HepG2 (cell line): Measurements from ENCODE around the gene ABCC3. TPM values are rescaled to one million over a fixed set of nuclear protein-coding genes. Genes with fewer than 3 reads are reported as not detected.

Source experiments
- ATAC-seq: fragments of 200-7000 bp; cut with Tn5 transposase; 3 replicates; pipeline ENCODE4 v1.9.1; 2020; ENCODE audit warnings: mild to moderate bottlenecking, moderate library complexity
- BruUV-seq: library from RNA; stranded (reverse); fragments of 400-500 nt; replicated peaks from 2 replicates; lab custom pipeline; 2021; lab: Mats Ljungman, UMichigan
- CTCF ChIA-PET: fragments of 300-600 bp; formaldehyde crosslinking; extraction: SDS; loops from one replicate; lab custom pipeline; 2021; ENCODE audit warnings: low total read pairs, inconsistent platforms, low intra/inter-chr PET ratio; lab: Yijun Ruan, JAX
- POLR2A ChIA-PET: fragments of 350-600 bp; sonication (Branson Sonifier 250); formaldehyde crosslinking; loops from one replicate; lab custom pipeline; 2020; ENCODE audit warnings: antibody characterized with exemption, inconsistent platforms; lab: Yijun Ruan, JAX
- DNase-seq: peaks from one replicate; pipeline ENCODE4 v3.0.0-alpha.2; 2015; ENCODE audit warnings: low spot score
- FAIRE-seq: peaks from 3 replicates; lab custom pipeline; 2011; peaks lifted over from hg19 to GRCh38; lab: Jason Lieb, UNC
- H2AFZ ChIP-seq: one replicate; pipeline ENCODE4 v1.6.1; 2011; ENCODE audit warnings: low read length, inconsistent platforms
- H3K27ac ChIP-seq: fragments of 300-600 bp; 3 replicates; pipeline ENCODE4 v1.8.0; 2011; ENCODE audit warnings: mixed run types, mild to moderate bottlenecking, mixed read lengths, low read length, inconsistent platforms; ENCODE audit not compliant: insufficient read depth; ENCODE audit errors: extremely low read length
- H3K27me3 ChIP-seq, 2 experiments: fragments of 200-600 bp in 1 of 2; 2 replicates in 1 of 2; 3 replicates in 1 of 2; pipeline versions ENCODE4 v1.6.0 to v1.8.0; 2011; ENCODE audit warnings: low read length in 2 of 2, mild to moderate bottlenecking in 2 of 2, moderate library complexity in 2 of 2, inconsistent platforms in 1 of 2; ENCODE audit not compliant: insufficient read depth in 2 of 2, control insufficient read depth in 1 of 2
- H3K36me3 ChIP-seq, 2 experiments: fragments of 200-600 bp in 1 of 2; replicated peaks in 1 of 2; 2 replicates in 1 of 2; 3 replicates in 1 of 2; pipeline versions ENCODE4 v1.5.1 to v1.8.0; 2011; ENCODE audit warnings: low read length in 2 of 2, inconsistent platforms in 1 of 2; ENCODE audit not compliant: insufficient read depth in 2 of 2, control insufficient read depth in 1 of 2
- H3K4me1 ChIP-seq: 2 replicates; pipeline ENCODE4 v1.5.1; 2012; ENCODE audit warnings: low read length, inconsistent platforms; ENCODE audit not compliant: insufficient read depth
- H3K4me2 ChIP-seq: 2 replicates; pipeline ENCODE4 v1.6.0; 2011; ENCODE audit warnings: low read depth, low read length, inconsistent platforms
- H3K4me3 ChIP-seq, 3 experiments: fragments of 200-600 bp in 1 of 3; sonication (generic), shearing (Covaris generic) in 1 of 3; replicated peaks in 1 of 3; 2 replicates each; pipeline ENCODE4 v1.5.1; 2011 to 2016; ENCODE audit warnings: low read length in 3 of 3, inconsistent platforms in 2 of 3, low read depth in 2 of 3, mild to moderate bottlenecking in 2 of 3, control low read depth in 1 of 3, mixed read lengths in 1 of 3; ENCODE audit not compliant: insufficient read depth in 1 of 3
- H3K79me2 ChIP-seq: one replicate; pipeline ENCODE4 v1.6.1; 2011; ENCODE audit warnings: low read length, inconsistent platforms; ENCODE audit not compliant: insufficient read depth
- H3K9ac ChIP-seq: 2 replicates; pipeline ENCODE4 v1.6.0; 2011; ENCODE audit warnings: mild to moderate bottlenecking, low read depth, low read length, inconsistent platforms; ENCODE audit not compliant: insufficient read depth
- H3K9me3 ChIP-seq: 2 replicates; pipeline ENCODE4 v1.5.1; 2012; ENCODE audit warnings: mild to moderate bottlenecking, low read length
- H4K20me1 ChIP-seq: 2 replicates; pipeline ENCODE4 v1.6.0; 2011; ENCODE audit warnings: inconsistent platforms, mild to moderate bottlenecking, low read length, moderate library complexity; ENCODE audit not compliant: insufficient read depth
- CCAR2 ChIP-seq: fragments of 200-400 bp; formaldehyde crosslinking; optimal IDR thresholded peaks from 2 replicates; pipeline ENCODE3; 2018; ENCODE audit warnings: low read depth, mild to moderate bottlenecking, low read length, moderate library complexity
- CEBPG ChIP-seq: IDR thresholded peaks from 2 replicates; pipeline ENCODE4 v1.6.1; 2016
- PHF5A ChIP-seq: IDR thresholded peaks from one replicate; pipeline ENCODE4 v1.6.1; 2018; ENCODE audit warnings: low read depth, missing genetic modification reagents; ENCODE audit not compliant: unreplicated experiment
- PHF8 ChIP-seq: sonication (generic); formaldehyde crosslinking; IDR thresholded peaks from 2 replicates; pipeline ENCODE4 v1.5.0; 2020; ENCODE audit warnings: missing genetic modification reagents
- PITX1 ChIP-seq: sonication (generic); formaldehyde crosslinking; IDR thresholded peaks from 2 replicates; pipeline ENCODE4 v1.5.1; 2020; ENCODE audit warnings: mild to moderate bottlenecking, missing genetic modification reagents
- SAP130 ChIP-seq: IDR thresholded peaks from 2 replicates; pipeline ENCODE4 v1.6.1; 2016; ENCODE audit warnings: low read depth
- ZNF33B ChIP-seq: sonication (generic); formaldehyde crosslinking; IDR thresholded peaks from 2 replicates; pipeline ENCODE4 v1.5.1; 2020; ENCODE audit warnings: mild to moderate bottlenecking, missing genetic modification reagents
- ZNF430 ChIP-seq: sonication (generic); formaldehyde crosslinking; IDR thresholded peaks from 2 replicates; pipeline ENCODE4 v1.9.0; 2021; ENCODE audit warnings: mild to moderate bottlenecking, missing genetic modification reagents
- ZNF441 ChIP-seq: sonication (generic); formaldehyde crosslinking; IDR thresholded peaks from 2 replicates; pipeline ENCODE4 v1.7.0; 2021; ENCODE audit warnings: missing genetic modification reagents, borderline replicate concordance
- ZNF547 ChIP-seq: sonication (generic); formaldehyde crosslinking; IDR thresholded peaks from 2 replicates; pipeline ENCODE4 v1.5.1; 2020; ENCODE audit warnings: mild to moderate bottlenecking, missing genetic modification reagents
- WGBS: methylation state at CpG from one replicate; pipeline ENCODE4 v1.1.6; 2017; ENCODE audit warnings: low lambda C conversion rate; 5-methylcytosine and 5-hydroxymethylcytosine counted together
- in situ Hi-C: cut with HindIII; loops from 2 replicates; pipeline ENCODE4 v1.10.0; 2017; ENCODE audit warnings: low pct_unique_long_range_greater_than_20kb; ENCODE audit not compliant: extremely low pct_ligation_motif_present
- intact Hi-C: fragments of 100-400 bp; cut with micrococcal nuclease; formaldehyde crosslinking; loops from one replicate; pipeline ENCODE4 v1.10.0; 2022; ENCODE audit not compliant: unreplicated experiment
- polyA plus RNA-seq, 8 experiments: library from polyadenylated mRNA; depleted of rRNA in 3 of 8; stranded (reverse) in 7 of 8; unstranded in 1 of 8; fragments of >200 nt; fragmentation: Illumina TruSeq in 4 of 8; extraction: Trizol in 4 of 8; gene quantifications; 2 replicates each; pipeline versions ENCODE4 v1.2.1 to v1.2.3, GENCODE V29; 2011 to 2016; ENCODE audit warnings: low read depth in 4 of 8, missing spikeins in 1 of 8, mixed read lengths in 1 of 8; ENCODE audit not compliant: insufficient read depth in 1 of 8
- total RNA-seq, 5 experiments: library from RNA; depleted of rRNA; stranded (reverse); fragments of >200 nt; fragmentation: Illumina TruSeq; extraction: Trizol; gene quantifications; 2 replicates each; pipeline ENCODE4 v1.2.3, GENCODE V29; 2016; ENCODE audit warnings: low read depth in 1 of 5
- TF ChIP-seq, protein P1 (sequence below): sonication (generic); formaldehyde crosslinking; IDR thresholded peaks from 2 replicates; pipeline ENCODE4 v1.9.0; 2021; ENCODE audit warnings: missing genetic modification reagents, borderline replicate concordance
- TF ChIP-seq, protein P2 (sequence below): sonication (generic); formaldehyde crosslinking; IDR thresholded peaks from 2 replicates; pipeline ENCODE4 v1.4.0; 2020; ENCODE audit warnings: missing genetic modification reagents
- TF ChIP-seq, protein P3 (sequence below): sonication (generic); formaldehyde crosslinking; IDR thresholded peaks from 2 replicates; pipeline ENCODE4 v1.8.0; 2022; ENCODE audit warnings: mild to moderate bottlenecking, missing genetic modification reagents; ENCODE audit not compliant: insufficient replicate concordance

ABCC3 gene
- total and polyA plus RNA-seq, 2 of the 13 experiments (the other 11 are each of a cell fraction or from before 2014, with no cell fraction given) = 25.2 to 50.7 TPM

DNA sequence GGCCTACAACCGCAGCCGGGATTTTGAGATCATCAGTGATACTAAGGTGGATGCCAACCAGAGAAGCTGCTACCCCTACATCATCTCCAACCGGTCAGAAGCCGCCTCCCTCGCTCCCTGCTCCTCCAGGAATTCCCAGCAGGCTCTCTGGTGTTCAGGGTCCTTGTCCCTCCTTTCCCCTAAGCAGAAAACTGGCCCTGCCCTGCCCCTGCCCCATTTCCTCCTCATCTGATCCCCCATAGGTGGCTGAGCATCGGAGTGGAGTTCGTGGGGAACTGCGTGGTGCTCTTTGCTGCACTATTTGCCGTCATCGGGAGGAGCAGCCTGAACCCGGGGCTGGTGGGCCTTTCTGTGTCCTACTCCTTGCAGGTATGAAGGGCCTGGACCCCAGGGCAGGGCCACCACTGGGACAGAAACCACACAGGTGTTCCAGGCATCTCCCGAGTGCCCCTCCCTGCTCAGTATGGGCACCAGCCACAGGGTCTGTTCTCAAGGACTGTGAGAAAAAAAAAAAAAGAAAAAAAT, 43.2 kb downstream of the ABCC3 start (continued):
- no peak for TF ChIP-seq PHF5A
- no peak for TF ChIP-seq ZNF33B (CRISPR knock-in tag)
- TF ChIP-seq ZNF430 (CRISPR knock-in tag) = no peak
- TF ChIP-seq ZNF547 (CRISPR knock-in tag) = no peak
- no peak for TF ChIP-seq CCAR2
- TF ChIP-seq CEBPG = no peak
- no peak for TF ChIP-seq PITX1 (CRISPR knock-in tag)

DNA sequence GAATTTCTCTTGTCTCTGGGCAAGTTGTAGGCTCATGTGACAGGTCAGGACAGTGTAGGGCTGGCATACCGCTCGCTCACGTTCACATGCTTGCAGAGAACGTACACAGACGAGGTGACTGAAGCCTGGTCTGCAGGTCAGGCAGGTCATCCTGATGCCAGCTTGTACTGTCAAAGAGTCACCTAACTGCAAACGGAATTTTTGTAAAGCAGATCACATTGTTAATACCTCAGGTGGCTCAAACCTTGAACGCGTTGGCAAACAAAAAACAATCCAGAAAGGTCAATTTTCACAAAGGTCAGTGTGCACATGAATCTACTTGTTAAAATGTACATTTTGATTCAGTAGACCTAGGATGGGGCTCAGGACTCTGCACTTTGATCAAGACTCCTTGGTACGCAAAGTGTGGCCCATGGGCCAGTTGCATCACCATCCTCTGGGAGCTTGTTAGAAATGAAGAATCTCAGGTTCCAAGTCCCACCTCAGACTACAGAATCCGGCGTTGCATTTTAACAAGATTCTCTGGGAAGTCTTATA, 44.4 kb downstream of the ABCC3 start:
- POLR2A ChIA-PET = interaction anchor here (0.9 to 21.3 kb wide), 9 partner anchors 8 to 46 kb away, joined by 3 to 839 read pairs (median 5); partner anchors contain the start of gene ABCC3
- 21% methylated on average over 11 of the region's 11 CpGs for WGBS
- in situ Hi-C loops = no loop called here
- Histone ChIP-seq H3K4me2 (peak overlapping the region; percentile 40), H3K4me1 (peaks cover 69% of the 10 kb centered on the region), H3K4me3 (no peak overlapping the region), H3K27me3 (no peaks in the 10 kb centered on the region), H3K9ac (0 out of 2 replicates have a peak overlapping the region, but pooled peaks have one; percentile 9), H3K27ac (peak overlapping the region; percentile 26), H3K79me2 (no peaks in the 10 kb centered on the region), H3K9me3 (no peaks in the 10 kb centered on the region), H3K36me3 (no peaks in the 10 kb centered on the region), H2AFZ (no peak overlapping the region), H4K20me1 (no peaks in the 10 kb centered on the region)
- peak; percentile 91 for FAIRE-seq
- no TSS peak for BruUV-seq
- peak; percentile 75 for ATAC-seq
- CTCF ChIA-PET = no interaction called here
- intact Hi-C loops = loop anchor here (2.0 kb wide), 1 partner anchor 18 kb away; no protein-coding TSS in a partner anchor
- peak; percentile 83 for DNase-seq
- TF ChIP-seq, protein P1, sequence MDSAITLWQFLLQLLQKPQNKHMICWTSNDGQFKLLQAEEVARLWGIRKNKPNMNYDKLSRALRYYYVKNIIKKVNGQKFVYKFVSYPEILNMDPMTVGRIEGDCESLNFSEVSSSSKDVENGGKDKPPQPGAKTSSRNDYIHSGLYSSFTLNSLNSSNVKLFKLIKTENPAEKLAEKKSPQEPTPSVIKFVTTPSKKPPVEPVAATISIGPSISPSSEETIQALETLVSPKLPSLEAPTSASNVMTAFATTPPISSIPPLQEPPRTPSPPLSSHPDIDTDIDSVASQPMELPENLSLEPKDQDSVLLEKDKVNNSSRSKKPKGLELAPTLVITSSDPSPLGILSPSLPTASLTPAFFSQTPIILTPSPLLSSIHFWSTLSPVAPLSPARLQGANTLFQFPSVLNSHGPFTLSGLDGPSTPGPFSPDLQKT (CRISPR knock-in tag) = no peak
- TF ChIP-seq, protein P2, sequence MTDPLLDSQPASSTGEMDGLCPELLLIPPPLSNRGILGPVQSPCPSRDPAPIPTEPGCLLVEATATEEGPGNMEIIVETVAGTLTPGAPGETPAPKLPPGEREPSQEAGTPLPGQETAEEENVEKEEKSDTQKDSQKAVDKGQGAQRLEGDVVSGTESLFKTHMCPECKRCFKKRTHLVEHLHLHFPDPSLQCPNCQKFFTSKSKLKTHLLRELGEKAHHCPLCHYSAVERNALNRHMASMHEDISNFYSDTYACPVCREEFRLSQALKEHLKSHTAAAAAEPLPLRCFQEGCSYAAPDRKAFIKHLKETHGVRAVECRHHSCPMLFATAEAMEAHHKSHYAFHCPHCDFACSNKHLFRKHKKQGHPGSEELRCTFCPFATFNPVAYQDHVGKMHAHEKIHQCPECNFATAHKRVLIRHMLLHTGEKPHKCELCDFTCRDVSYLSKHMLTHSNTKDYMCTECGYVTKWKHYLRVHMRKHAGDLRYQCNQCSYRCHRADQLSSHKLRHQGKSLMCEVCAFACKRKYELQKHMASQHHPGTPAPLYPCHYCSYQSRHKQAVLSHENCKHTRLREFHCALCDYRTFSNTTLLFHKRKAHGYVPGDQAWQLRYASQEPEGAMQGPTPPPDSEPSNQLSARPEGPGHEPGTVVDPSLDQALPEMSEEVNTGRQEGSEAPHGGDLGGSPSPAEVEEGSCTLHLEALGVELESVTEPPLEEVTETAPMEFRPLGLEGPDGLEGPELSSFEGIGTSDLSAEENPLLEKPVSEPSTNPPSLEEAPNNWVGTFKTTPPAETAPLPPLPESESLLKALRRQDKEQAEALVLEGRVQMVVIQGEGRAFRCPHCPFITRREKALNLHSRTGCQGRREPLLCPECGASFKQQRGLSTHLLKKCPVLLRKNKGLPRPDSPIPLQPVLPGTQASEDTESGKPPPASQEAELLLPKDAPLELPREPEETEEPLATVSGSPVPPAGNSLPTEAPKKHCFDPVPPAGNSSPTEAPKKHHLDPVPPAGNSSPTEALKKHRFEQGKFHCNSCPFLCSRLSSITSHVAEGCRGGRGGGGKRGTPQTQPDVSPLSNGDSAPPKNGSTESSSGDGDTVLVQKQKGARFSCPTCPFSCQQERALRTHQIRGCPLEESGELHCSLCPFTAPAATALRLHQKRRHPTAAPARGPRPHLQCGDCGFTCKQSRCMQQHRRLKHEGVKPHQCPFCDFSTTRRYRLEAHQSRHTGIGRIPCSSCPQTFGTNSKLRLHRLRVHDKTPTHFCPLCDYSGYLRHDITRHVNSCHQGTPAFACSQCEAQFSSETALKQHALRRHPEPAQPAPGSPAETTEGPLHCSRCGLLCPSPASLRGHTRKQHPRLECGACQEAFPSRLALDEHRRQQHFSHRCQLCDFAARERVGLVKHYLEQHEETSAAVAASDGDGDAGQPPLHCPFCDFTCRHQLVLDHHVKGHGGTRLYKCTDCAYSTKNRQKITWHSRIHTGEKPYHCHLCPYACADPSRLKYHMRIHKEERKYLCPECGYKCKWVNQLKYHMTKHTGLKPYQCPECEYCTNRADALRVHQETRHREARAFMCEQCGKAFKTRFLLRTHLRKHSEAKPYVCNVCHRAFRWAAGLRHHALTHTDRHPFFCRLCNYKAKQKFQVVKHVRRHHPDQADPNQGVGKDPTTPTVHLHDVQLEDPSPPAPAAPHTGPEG = no peak
- peak; percentile 61; the same call in 1 of the 2 replicates for TF ChIP-seq SAP130 (CRISPR knock-in tag)
- no peak for TF ChIP-seq ZNF441 (CRISPR knock-in tag)
- no peak for TF ChIP-seq PHF8 (CRISPR knock-in tag)
- TF ChIP-seq, protein P3, sequence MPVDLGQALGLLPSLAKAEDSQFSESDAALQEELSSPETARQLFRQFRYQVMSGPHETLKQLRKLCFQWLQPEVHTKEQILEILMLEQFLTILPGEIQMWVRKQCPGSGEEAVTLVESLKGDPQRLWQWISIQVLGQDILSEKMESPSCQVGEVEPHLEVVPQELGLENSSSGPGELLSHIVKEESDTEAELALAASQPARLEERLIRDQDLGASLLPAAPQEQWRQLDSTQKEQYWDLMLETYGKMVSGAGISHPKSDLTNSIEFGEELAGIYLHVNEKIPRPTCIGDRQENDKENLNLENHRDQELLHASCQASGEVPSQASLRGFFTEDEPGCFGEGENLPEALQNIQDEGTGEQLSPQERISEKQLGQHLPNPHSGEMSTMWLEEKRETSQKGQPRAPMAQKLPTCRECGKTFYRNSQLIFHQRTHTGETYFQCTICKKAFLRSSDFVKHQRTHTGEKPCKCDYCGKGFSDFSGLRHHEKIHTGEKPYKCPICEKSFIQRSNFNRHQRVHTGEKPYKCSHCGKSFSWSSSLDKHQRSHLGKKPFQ = no peak
